ENCODE results near the gene IDH3G.
"Not testable (repeated sequence)": the region's sequence is repeated elsewhere in the genome, so short reads cannot be mapped to it uniquely, and the experiment has no call there.

The IDH3G gene

GRCh38 chrX:153746991-153747390, 47.2 kb downstream of the IDH3G start:
- not testable (repeated sequence) for DNase-seq

- no peak for DNase-seq
Measured at GRCh38 chrX:153746359-153746758, 47.8 kb downstream of the IDH3G start.

- DNase-seq, result peak; percentile 23
Measured at GRCh38 chrX:153745067-153745433, 49.1 kb downstream of the IDH3G start.

- DNase-seq, result no peak
Measured at GRCh38 chrX:153744210-153745066, 49.7 kb downstream of the IDH3G start.

- peak; percentile 79 for DNase-seq
Measured at GRCh38 chrX:153743468-153744209, 50.5 kb downstream of the IDH3G start.

- DNase-seq, result not testable (repeated sequence)
Measured at GRCh38 chrX:153742796-153743467, 51.2 kb downstream of the IDH3G start.

GRCh38 chrX:153742111-153742510, 52.1 kb downstream of the IDH3G start:
- DNase-seq, result not testable (repeated sequence)

- no peak for DNase-seq
Measured at GRCh38 chrX:153741446-153741845, 52.7 kb downstream of the IDH3G start.

GRCh38 chrX:153740631-153741222, 53.4 kb downstream of the IDH3G start:
- DNase-seq, result no peak

- no peak for DNase-seq
Measured at GRCh38 chrX:153739754-153740486, 54.3 kb downstream of the IDH3G start.

- no peak for DNase-seq
Measured at GRCh38 chrX:153738056-153738605, 56.0 kb downstream of the IDH3G start.

GRCh38 chrX:153736871-153737441, 57.2 kb downstream of the IDH3G start:
- no peak for DNase-seq

GRCh38 chrX:153736071-153736820, 57.9 kb downstream of the IDH3G start:
- DNase-seq, result no peak
